Measurements from ENCODE around the gene LCE1B.

- TF ChIP-seq CTCF (conservative IDR thresholded peaks at IDR 0.05; ENCODE audit: low read length) (no peak), EZH2phosphoT487 (IDR thresholded peaks at IDR 0.05; ENCODE audit: borderline replicate concordance) (no peak)
Measured at GRCh38 chr1:152770411-152770810, 41.4 kb upstream of the LCE1B start.

All from Loucy (cell line).